ENCODE data around the gene TCF7.

The TCF7 gene

DNA sequence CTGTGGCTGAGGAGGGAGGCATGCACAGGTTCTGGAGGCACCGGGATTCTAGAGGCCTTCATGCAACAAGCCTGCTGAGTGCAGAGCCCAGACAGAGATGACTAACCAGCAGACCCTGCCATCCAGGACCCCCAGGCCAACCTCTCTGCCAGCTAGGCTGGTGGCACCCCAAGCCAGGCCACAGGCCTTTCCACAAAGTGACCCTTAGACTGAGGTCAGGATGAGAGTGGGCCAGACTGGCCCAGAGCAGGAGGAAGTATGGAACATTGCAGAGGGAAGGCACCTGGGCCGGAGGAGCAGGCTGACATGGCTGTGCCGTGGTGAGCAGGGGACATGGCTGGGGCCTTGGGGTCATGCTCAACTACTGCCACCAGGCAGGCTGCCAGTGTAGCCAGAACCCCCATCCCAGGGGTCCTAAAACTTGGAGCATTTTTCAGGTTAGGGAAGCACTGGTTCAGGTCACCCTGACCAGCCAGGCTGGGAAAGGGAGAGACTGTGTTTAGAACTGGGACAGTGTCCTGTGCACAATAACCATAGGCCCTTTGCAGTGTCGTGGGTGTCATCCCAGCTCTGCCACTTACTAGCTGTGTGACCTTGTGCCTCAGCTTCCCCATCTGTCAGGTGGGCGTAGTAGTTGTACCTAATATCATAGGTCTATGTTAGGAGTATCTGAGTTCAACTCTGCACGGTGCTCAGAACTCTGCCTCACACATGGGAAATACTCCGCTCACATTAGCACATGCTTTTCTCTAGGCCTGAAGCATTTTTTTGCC is 17.3 kb downstream of the TCF7 start:
- no peak for DNase-seq

DNA sequence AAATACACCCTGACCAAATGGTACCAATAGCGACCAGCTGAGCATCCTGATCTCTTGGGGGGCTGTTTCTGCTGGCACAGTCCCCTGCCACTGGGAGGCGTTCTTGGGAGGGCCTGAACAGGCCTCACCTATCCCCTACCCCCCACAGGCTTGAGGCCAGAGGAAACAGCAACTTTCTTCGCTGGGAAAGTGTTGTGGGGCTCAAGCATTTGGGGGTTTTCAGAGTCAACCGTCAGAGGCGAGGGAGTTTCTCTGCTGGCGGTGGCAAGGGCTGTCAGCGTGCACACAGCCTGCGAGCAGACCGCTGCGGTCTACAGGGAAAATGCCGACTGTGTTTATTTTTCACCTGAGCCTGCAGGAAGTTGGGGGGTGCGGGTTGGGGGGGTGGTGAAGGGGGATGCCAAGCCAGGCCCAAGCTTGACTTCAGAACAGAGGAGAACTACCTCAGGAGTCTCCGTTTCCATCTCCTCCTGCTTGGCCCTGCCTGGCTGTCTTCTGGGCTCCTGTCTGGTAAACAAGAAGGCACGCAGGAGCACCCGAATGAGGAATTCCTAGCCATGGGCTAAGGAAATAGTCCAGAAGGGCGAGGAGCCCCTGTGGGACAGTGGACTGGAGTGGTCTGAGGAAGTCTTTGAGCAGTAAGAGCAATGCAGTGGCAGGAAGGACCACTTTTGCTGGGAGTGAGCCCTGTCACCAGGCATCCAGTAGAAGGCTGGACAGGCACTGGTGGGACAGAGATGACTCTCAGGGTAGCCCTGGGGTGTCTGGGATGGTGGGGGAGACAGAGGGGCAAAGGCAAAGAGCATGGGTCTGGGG is 18.1 kb downstream of the TCF7 start:
- DNase-seq = no peak

DNA sequence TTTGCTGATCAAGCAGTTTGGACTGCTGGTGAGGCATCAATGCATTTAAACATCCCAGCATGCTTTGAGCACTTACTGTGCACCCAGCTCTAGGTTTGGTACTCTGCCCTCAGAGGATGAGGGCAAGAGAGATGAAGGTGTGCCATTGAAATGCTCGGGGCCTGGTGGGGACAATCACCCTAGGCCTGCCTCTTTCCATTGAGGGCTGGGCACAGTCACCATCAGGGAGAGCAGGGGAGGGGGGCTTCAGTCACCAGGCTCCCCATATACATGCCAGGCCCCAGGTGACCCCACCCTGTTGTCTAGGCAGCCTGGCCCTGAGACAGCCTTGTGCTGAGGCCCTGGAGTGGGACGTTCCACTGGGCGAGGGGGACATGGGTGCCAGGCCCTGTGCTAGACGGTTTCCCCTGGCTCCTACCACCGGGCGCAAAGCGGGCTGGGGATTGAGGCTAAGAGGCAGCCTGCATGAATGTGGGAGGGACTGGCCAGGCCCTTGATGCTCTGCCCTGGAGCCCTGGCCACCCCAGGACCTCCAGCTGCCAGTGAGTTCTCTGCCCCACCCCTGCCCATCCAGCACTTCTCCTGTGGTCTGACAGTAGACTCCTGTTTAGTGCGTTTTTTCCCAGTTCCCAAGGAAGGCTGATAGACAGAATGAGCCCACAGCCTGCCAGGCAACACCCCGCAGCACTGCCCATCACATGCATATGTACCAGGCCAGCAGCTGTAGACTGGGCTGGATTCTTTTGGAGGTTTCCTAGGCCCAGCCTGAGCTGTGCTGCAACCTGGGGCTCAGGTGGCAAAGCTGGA is 18.9 kb downstream of the TCF7 start:
- no peak for DNase-seq

DNA sequence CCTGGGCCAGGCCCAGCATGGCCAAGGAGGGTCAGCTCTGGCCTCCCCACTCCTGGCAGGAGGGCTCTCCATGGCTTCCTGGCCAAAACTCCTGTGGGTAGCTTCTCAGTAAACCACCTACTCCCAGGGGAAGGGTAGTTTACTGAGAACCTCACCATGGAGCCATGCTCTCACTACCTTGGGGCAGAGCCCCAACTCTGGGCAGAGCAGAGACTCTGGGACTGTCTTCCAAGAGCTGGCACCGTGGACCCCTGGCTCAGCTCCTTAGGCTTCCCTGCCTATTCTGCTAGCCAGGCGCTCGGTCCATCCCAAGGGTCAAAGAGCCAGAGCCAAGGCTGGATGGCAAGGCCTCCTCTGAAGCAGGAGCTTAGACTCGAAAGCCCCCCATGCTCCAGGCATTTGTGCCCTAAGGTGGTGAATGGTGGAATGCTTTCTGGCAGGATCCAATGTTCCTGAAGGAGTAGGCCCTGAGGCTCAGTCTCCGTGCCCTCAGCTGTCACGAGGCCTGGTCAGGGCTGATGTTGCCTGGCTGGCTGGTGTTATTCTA is 19.6 kb downstream of the TCF7 start:
- no peak for DNase-seq

DNA sequence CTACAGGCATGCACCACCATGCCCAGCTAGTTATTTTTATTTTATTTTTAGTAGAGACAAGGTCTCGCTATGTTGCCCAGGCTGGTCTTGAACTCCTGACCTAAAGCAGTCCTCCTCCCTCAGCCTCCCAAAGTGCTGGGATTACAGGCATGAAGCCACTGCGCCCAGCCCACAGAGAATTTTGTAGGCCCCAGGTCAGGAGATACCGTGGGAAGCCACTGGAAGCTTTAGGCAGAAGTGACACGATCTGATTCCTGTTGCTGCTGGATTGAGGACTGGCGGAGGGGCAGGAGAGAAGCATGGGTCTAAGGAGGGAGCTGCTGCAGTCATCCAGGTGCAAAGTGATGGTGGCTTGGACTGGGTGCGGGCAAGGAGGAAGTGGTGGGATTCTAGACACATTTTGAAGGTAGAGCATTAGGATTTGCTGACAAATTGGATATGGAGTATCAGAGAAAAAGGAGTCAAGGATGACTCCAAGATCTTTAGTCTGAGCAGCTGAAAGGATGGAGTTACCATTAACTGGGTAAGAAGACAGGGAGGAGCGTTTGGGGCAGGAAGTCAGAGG is 20.7 kb downstream of the TCF7 start:
- DNase-seq = no peak

DNA sequence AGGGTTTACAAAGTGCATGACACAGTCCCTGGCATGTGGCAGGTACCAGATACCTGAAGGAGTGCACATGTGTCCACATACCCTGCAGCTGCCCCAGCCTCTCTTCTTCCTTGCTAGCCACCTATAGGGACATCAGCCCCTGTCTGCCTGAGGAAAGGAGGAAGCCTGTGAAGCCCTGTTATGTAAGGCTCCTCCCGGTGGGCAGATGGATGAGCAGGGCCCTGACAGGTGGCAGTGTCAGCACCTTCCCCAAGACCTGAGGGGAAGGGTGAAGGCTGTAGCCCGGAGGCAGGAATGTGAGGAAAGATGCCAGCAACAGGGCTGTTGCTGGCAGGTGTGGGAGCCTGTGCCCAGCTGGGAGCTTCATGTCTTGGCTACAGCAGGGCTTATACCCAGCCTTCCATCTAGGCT is 21.7 kb downstream of the TCF7 start:
- DNase-seq = no peak

DNA sequence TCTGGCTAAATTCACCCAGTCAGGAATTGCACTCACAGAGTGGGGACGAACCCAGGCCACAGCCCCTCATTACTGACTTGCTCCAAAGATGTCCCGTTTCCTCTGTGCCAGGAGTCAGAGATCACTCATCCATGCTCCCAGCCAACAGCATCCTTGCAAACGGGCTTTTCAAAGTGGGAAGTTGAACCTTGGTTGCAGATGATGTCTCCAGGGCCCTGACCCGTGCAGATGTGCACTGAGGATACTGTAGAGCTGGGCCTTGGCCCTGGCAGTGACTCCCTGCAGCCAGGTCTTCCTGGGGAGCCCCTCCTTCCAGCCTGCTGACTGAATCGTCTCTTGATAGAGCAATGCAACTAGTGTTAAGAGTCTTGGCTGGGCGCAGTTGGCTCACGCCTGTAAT is 22.3 kb downstream of the TCF7 start:
- DNase-seq = no peak

DNA sequence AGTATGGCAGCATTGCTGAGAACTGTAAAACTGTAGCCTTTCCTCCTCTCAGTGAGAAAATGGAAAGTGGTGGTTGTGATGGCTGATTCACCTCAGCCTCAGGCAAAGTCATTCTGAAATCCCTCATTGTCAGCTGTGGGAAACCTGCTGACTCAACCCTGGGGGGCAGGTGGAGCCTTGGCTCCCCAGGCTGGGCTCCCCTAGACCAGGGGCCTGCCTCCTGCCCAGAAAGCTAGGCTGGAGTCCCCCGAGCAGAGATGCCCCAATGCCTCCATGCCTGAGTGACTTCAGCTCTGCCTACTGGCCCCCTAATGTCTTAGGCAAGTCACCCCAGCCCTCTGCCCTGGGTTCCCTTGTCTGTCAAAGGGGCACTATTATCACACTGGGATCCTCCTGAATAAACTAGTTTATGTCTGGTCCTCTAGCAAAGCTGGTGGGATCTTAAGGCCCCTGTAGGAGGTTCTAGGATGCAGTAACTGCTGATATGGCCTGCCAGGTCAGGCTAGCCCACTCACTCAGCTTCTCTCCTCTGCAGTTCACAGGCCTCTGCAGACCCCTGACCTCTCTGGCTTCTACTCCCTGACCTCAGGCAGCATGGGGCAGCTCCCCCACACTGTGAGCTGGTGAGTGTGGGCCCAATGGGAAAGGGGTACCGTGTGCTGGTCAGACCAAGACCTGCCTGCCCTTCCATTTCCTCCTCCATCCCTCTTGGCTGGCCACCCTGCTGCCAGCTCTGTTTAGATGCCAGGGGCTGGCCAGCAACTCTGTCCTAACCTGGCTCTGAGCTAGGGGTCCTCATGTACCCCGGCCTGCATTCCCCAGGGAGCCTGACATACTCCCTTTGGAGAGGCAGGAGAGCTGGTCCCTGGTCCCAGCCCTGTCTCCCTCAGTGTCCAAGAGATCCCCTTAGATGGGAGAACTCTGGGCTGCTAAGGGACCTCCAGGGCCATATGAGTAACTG is 24.2 kb downstream of the TCF7 start:
- DNase-seq = no peak

DNA sequence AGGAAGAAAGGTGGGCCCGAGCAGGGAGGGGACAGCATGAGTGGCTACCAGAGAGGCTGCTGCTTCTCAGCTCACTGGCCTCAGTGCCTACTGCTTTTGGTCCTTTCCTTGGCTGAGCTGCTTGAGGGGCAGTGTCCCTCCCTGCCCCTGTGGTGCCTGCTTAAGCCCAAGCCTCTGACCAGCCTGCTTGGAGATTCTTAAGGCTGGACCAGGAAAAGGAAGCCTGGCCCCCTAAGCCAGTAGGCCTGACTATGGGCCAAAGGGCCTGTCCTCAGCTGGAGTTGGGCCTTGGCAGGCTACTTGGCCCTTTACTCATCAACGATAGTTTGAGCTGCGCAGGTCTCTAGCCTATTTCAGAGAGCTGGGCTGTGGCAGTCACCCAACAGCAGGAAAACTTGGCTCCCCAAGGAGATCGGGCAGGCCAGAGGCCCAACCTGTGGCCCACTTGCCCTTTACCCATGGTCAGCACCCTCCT is 24.9 kb downstream of the TCF7 start:
- DNase-seq = no peak

DNA sequence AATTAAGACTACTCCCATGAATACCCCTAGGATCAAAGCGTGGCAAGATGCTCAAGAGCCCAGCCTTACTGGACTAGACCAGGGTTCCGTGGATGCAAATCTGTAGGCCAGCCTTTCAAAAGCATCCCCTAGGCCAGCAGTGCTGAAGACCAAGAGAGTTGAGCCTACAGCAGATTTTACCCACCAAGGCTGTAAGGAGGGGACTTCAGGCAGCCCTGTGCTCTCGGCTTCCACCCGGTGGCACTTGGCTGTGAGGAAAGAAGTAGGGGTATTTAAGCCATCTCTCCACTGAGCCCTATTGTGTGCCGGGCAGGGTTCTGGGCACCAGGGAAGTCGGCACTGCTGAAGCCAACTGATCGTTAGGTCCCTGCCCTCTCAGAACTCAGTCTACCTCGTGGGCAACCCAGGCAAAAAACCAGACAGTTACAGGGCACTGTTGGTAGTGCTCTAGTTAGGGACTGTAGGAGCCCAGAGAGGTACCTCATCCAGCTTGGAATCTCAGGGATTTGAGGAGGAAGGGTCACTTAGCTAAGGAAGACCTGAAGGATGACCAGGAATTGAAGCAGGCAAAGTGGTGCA is 25.5 kb downstream of the TCF7 start:
- no peak for DNase-seq

DNA sequence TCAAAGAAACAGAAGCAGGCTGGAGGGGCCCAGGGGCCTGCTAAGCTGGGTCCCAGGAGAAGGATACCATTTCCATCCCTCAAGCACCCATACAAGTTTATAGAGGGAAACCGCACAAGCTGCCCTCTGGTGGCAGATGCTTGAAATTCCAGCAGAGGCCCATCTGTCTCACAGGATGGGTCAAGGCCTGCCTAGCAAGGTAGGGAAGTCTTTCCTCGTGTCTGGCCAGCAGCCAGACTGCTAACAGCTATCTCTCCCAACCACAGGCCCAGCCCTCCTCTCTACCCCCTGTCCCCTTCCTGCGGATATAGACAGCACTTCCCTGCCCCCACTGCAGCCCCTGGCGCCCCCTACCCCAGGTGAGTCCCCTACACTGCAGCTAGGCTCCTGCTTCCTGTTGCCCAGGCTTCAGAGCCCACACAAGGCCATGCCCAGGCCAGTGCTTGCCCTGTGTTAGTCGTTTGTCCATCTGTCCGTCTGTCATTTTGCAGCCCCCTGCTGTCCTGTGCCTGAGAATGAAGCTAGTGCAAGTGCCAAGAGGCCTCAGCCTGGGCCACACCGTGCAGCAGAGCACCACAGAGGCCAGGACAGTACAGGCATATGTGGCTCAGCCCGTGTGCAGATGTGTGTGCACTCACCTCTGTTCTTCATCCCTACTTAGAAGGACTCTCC is 26.2 kb downstream of the TCF7 start:
- peak; percentile 95 for DNase-seq

DNA sequence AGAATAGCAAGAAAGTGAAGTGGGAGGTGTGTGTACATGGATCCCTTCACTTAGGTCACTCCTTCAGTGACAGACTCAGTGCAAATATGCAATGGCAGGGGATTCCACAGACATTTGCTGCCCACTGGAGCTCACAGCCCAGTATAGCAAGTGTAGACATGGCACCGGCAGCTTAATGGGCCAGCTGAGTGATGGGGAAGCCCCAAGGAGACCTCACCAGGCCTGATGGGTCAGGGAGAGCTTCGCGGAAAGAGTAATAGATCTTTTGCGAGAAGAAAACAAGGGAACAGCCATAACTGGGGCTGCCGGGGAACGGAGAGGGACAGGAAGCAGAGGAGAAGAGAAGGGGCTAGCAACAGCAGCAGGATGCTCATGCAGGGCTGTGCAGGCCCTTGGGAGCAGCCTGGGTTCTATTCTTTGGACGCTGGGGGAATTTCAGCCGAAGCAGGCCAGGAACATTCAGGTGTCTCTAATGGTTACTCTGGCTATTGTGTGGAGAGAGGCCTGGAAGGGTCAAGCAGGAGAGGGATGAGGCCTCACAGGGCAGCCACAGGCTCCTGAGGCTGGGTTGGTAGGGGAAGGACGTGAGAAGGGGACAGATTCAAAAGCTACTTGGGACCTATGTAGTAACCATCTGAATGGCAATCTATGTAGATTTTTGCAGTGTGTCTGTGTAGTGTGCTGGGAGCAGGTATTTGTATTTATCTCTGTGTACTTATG is 27.0 kb downstream of the TCF7 start:
- DNase-seq = peak; percentile 10

DNA sequence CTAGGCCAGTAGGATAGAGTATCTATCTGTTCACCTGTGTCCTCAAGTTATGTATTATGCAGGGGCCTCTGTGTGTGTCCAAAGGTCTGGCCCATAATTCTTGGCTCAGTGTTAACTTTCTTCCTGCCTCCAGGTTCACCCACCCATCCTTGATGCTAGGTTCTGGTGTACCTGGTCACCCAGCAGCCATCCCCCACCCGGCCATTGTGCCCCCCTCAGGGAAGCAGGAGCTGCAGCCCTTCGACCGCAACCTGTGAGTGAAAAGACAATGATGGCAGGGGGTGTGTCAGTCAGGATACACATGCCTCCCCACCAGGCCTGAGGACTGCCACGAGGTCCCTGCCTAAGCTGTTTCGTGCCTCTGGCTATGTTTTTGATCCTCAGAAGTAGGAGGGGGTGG is 27.6 kb downstream of the TCF7 start:
- no peak for DNase-seq

DNA sequence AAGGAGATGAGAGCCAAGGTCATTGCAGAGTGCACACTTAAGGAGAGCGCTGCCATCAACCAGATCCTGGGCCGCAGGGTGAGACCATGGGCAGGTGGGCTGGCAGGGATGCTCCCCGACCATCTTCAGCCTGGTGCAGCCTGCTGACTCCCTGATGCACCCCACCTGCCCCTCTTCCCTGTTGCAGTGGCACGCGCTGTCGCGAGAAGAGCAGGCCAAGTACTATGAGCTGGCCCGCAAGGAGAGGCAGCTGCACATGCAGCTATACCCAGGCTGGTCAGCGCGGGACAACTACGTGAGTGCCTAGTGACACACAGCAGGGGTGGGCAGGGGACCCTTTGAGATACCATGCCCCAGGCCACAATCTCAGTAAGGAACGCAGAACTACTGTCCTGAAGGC is 28.3 kb downstream of the TCF7 start:
- no peak for DNase-seq

DNA sequence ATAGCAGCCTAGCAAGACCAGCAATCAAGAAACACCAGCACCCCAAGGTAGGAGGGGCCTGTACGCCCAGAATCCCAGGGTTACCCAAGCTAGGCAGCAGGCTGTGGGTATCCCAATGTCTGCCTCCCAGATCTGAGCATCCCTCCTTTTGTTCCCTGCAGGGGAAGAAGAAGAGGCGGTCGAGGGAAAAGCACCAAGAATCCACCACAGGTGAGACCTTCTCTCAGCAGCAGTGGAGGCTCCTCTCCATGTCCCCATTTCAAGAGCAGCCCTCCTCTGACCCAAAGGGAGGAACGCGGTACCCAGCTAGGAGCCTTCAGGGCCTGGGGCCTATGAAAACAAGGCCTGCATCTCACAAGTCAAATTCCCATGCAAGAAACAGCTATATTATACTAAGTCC is 28.9 kb downstream of the TCF7 start:
- DNase-seq = no peak

DNA sequence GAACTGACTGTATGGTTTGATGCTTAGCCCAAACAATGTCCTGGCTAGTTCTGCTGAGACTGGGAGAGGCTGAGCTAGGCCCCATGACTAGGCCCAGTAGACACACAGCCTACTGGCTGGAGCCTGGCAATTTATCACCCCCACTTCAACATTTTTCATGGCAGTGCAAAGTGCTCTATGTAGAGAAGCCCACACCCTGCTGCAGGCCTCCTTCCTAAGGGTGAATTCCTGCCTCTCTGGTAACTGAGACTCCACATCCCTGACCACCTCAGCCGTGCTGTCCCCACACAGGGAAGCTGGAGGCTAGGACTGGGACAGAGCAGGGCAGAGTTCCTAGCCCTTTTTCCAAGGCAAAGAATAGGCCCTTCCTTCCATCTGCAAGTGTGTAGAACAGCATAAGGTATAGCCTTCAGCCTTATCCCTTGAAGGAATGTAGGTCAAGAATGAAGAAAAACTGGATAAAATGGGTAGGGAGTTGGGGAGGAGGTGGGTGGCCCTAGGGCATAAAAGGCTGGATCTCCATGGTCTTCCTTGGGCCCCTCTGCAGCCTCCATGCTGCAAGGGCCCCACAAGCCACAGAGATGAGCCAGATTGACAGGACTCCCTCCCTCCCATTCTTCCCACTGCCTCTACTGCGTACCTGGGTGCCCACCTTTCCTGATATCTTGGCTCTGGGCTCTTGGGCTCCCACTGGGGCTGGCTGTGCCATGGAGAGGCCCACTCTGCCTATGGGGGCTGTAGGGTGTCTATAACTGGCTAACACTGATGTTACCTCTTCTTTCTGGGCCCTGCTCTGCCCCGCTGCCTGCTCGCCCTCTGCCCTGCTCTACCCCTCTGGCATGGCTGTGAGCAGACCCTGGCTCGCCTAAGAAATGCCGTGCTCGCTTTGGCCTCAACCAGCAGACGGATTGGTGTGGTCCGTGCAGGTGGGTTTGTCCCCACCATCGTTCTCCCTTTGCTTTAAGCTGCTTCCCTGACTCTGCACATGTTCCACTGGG is 29.8 kb downstream of the TCF7 start:
- no peak for DNase-seq

DNA sequence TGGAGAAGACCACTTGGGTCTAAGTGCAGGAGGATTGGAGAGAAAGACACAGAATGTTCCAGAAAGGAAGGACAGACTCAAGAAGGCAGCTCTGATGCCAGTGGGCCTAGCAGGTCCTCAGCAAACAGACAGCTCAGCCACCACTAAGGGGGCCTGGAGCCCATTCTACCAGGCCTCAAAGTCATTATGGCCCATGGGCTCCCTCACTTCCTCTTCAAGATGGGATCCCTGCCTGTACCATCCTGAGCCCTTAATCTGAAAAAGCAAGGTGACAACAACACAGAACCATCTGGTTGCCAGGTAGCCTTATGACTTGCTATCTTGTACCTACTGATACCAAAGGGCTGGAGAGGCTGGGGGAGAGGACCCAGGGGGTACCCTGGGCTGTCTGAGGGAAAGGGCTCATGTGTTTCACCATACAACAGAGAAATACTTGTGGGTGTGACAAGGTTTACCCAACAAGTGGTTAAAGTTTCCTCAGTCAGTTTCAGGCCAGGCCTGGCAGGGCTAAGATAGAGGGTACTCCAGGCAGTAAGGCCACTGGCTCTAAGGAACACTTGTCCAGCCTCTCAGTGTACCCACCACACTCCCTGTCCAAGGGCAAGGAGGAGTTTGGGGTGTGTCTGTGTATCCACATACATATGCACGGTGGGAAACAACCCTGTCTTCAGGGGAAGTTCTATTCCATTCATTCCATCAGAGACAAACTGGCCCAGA is 30.7 kb downstream of the TCF7 start:
- DNase-seq = no peak
